ENCODE data around the gene ANGPTL7.

The ANGPTL7 gene

GRCh38 chr1:11207898-11208611, 18.9 kb downstream of the ANGPTL7 start:
- DNase-seq, result no peak

- DNase-seq, result no peak
Measured at GRCh38 chr1:11211461-11211860, 22.3 kb downstream of the ANGPTL7 start.

- no peak for DNase-seq
Measured at GRCh38 chr1:11211925-11212587, 22.9 kb downstream of the ANGPTL7 start.

GRCh38 chr1:11214698-11215380, 25.7 kb downstream of the ANGPTL7 start:
- DNase-seq, result no peak

- no peak for DNase-seq
Measured at GRCh38 chr1:11215381-11216005, 26.3 kb downstream of the ANGPTL7 start.

- no peak for DNase-seq
Measured at GRCh38 chr1:11216074-11216473, 26.9 kb downstream of the ANGPTL7 start.

GRCh38 chr1:11227106-11228077, 38.2 kb downstream of the ANGPTL7 start:
- DNase-seq, result no peak

GRCh38 chr1:11229203-11229602, 40.0 kb downstream of the ANGPTL7 start:
- no peak for DNase-seq

- DNase-seq, result no peak
Measured at GRCh38 chr1:11233208-11233607, 44.1 kb downstream of the ANGPTL7 start.

GRCh38 chr1:11237356-11237755, 48.2 kb downstream of the ANGPTL7 start:
- no peak for DNase-seq

GRCh38 chr1:11238311-11238710, 49.2 kb downstream of the ANGPTL7 start:
- no peak for DNase-seq

- DNase-seq, result no peak
Measured at GRCh38 chr1:11245248-11245647, 56.1 kb downstream of the ANGPTL7 start.
